Measurements from ENCODE around the gene RNASEH2C.
A peak's percentile ranks its signal among the peaks of the same experiment; 100 is the strongest.
"Not testable (repeated sequence)": the region's sequence is repeated elsewhere in the genome, so short reads cannot be mapped to it uniquely, and the experiment has no call there.

RNASEH2C gene

GRCh38 chr11:65720211-65720934 lies at the start of gene RNASEH2C:
Gene RNASEH2C (minus strand): TSS chr11:65720798. CDS start chr11:65720758, 40 bp downstream.
- Histone ChIP-seq H3K9me3 (ENCODE audit: control insufficient read depth in 5 of 5, low read length in 5 of 5) (no peaks in the 10 kb centered on the region), H3K4me3 (ENCODE audit: low read depth in 1 of 5, low read length in 5 of 5) (peak within 1 kb of the TSS; percentile 68 to 92 (median 83)), H3K27ac (ENCODE audit: low read depth, low read length) (peak within 1 kb of the TSS; percentile 75), H3K27me3 (ENCODE audit: control insufficient read depth in 5 of 5, insufficient read depth in 4 of 5, low read length in 5 of 5) (no peaks in the 10 kb centered on the region), H3K36me3 (ENCODE audit: control insufficient read depth in 5 of 5, insufficient read depth in 5 of 5, low read length in 5 of 5) (peaks cover 0 to 41% (median 37%) of the 10 kb centered on the region in 5 donors), H3K4me1 (ENCODE audit: control insufficient read depth in 5 of 5, insufficient read depth in 5 of 5, low read length in 5 of 5) (peaks cover 9 to 29% (median 18%) of the 10 kb centered on the region in 5 donors), H3K9ac (ENCODE audit: low read length in 5 of 5) (peak within 1 kb of the TSS; percentile 66 to 95 (median 87))

GRCh38 chr11:65767806-65768205 lies 47.2 kb upstream of the RNASEH2C start:
- not testable (repeated sequence) for H3K36me3 ChIP-seq (ENCODE audit: control insufficient read depth in 5 of 5, insufficient read depth in 5 of 5, low read length in 5 of 5); H3K27me3 ChIP-seq (ENCODE audit: control insufficient read depth in 5 of 5, insufficient read depth in 4 of 5, low read length in 5 of 5); H3K9me3 ChIP-seq (ENCODE audit: control insufficient read depth in 5 of 5, low read length in 5 of 5); H3K27ac ChIP-seq (ENCODE audit: low read depth, low read length); H3K4me3 ChIP-seq (ENCODE audit: low read depth in 1 of 5, low read length in 5 of 5); H3K4me1 ChIP-seq (ENCODE audit: control insufficient read depth in 5 of 5, insufficient read depth in 5 of 5, low read length in 5 of 5); H3K9ac ChIP-seq (ENCODE audit: low read length in 5 of 5)

GRCh38 chr11:65767406-65767805 lies 46.8 kb upstream of the RNASEH2C start:
- Histone ChIP-seq H3K27ac (ENCODE audit: low read depth, low read length) (no peak overlapping the region), H3K4me1 (ENCODE audit: control insufficient read depth in 5 of 5, insufficient read depth in 5 of 5, low read length in 5 of 5) (peaks cover 0 to 10% (median 5%) of the 10 kb centered on the region in 5 donors), H3K36me3 (ENCODE audit: control insufficient read depth in 5 of 5, insufficient read depth in 5 of 5, low read length in 5 of 5) (no peaks in the 10 kb centered on the region), H3K27me3 (ENCODE audit: control insufficient read depth in 5 of 5, insufficient read depth in 4 of 5, low read length in 5 of 5) (no peaks in the 10 kb centered on the region), H3K9ac (ENCODE audit: low read length in 5 of 5) (no peak overlapping the region), H3K9me3 (ENCODE audit: control insufficient read depth in 5 of 5, low read length in 5 of 5) (no peaks in the 10 kb centered on the region), H3K4me3 (ENCODE audit: low read depth in 1 of 5, low read length in 5 of 5) (no peak overlapping the region)

GRCh38 chr11:65766535-65766934 lies 45.9 kb upstream of the RNASEH2C start:
- H3K36me3 ChIP-seq (ENCODE audit: control insufficient read depth in 5 of 5, insufficient read depth in 5 of 5, low read length in 5 of 5) = no peaks in the 10 kb centered on the region
- H3K4me3 ChIP-seq (ENCODE audit: low read depth in 1 of 5, low read length in 5 of 5) = no peak overlapping the region
- no peak overlapping the region for H3K27ac ChIP-seq (ENCODE audit: low read depth, low read length)
- H3K9me3 ChIP-seq (ENCODE audit: control insufficient read depth in 5 of 5, low read length in 5 of 5) = no peaks in the 10 kb centered on the region
- peaks cover 0 to 9% (median 5%) of the 10 kb centered on the region in 5 donors for H3K4me1 ChIP-seq (ENCODE audit: control insufficient read depth in 5 of 5, insufficient read depth in 5 of 5, low read length in 5 of 5)
- H3K9ac ChIP-seq (ENCODE audit: low read length in 5 of 5) = no peak overlapping the region
- no peaks in the 10 kb centered on the region for H3K27me3 ChIP-seq (ENCODE audit: control insufficient read depth in 5 of 5, insufficient read depth in 4 of 5, low read length in 5 of 5)

- Histone ChIP-seq H3K27me3 (ENCODE audit: control insufficient read depth in 5 of 5, insufficient read depth in 4 of 5, low read length in 5 of 5) (no peaks in the 10 kb centered on the region), H3K4me1 (ENCODE audit: control insufficient read depth in 5 of 5, insufficient read depth in 5 of 5, low read length in 5 of 5) (peaks cover 0 to 3% (median 0%) of the 10 kb centered on the region in 5 donors), H3K27ac (ENCODE audit: low read depth, low read length) (no peak overlapping the region), H3K9me3 (ENCODE audit: control insufficient read depth in 5 of 5, low read length in 5 of 5) (no peaks in the 10 kb centered on the region), H3K9ac (ENCODE audit: low read length in 5 of 5) (no peak overlapping the region), H3K4me3 (ENCODE audit: low read depth in 1 of 5, low read length in 5 of 5) (no peak overlapping the region), H3K36me3 (ENCODE audit: control insufficient read depth in 5 of 5, insufficient read depth in 5 of 5, low read length in 5 of 5) (no peaks in the 10 kb centered on the region)
Observed at GRCh38 chr11:65764434-65764833, 43.8 kb upstream of the RNASEH2C start.

- H3K4me3 ChIP-seq (ENCODE audit: low read depth in 1 of 5, low read length in 5 of 5); H3K4me1 ChIP-seq (ENCODE audit: control insufficient read depth in 5 of 5, insufficient read depth in 5 of 5, low read length in 5 of 5); H3K9ac ChIP-seq (ENCODE audit: low read length in 5 of 5); H3K27me3 ChIP-seq (ENCODE audit: control insufficient read depth in 5 of 5, insufficient read depth in 4 of 5, low read length in 5 of 5); H3K36me3 ChIP-seq (ENCODE audit: control insufficient read depth in 5 of 5, insufficient read depth in 5 of 5, low read length in 5 of 5); H3K27ac ChIP-seq (ENCODE audit: low read depth, low read length); H3K9me3 ChIP-seq (ENCODE audit: control insufficient read depth in 5 of 5, low read length in 5 of 5): not testable (repeated sequence)
Observed at GRCh38 chr11:65762816-65763215, 42.2 kb upstream of the RNASEH2C start.

GRCh38 chr11:65762169-65762568 lies 41.6 kb upstream of the RNASEH2C start:
- H3K9ac ChIP-seq (ENCODE audit: low read length in 5 of 5); H3K4me3 ChIP-seq (ENCODE audit: low read depth in 1 of 5, low read length in 5 of 5); H3K27ac ChIP-seq (ENCODE audit: low read depth, low read length); H3K9me3 ChIP-seq (ENCODE audit: control insufficient read depth in 5 of 5, low read length in 5 of 5); H3K4me1 ChIP-seq (ENCODE audit: control insufficient read depth in 5 of 5, insufficient read depth in 5 of 5, low read length in 5 of 5); H3K27me3 ChIP-seq (ENCODE audit: control insufficient read depth in 5 of 5, insufficient read depth in 4 of 5, low read length in 5 of 5); H3K36me3 ChIP-seq (ENCODE audit: control insufficient read depth in 5 of 5, insufficient read depth in 5 of 5, low read length in 5 of 5): not testable (repeated sequence)

GRCh38 chr11:65745049-65745448 lies 24.5 kb upstream of the RNASEH2C start:
- Histone ChIP-seq H3K9ac (ENCODE audit: low read length in 5 of 5) (no peak overlapping the region), H3K27ac (ENCODE audit: low read depth, low read length) (no peak overlapping the region)

GRCh38 chr11:65744699-65745042 lies 24.1 kb upstream of the RNASEH2C start:
- Histone ChIP-seq H3K36me3 (ENCODE audit: control insufficient read depth in 5 of 5, insufficient read depth in 5 of 5, low read length in 5 of 5) (no peaks in the 10 kb centered on the region), H3K27ac (ENCODE audit: low read depth, low read length) (no peak overlapping the region), H3K9ac (ENCODE audit: low read length in 5 of 5) (no peak overlapping the region), H3K4me3 (ENCODE audit: low read depth in 1 of 5, low read length in 5 of 5) (no peak overlapping the region), H3K27me3 (ENCODE audit: control insufficient read depth in 5 of 5, insufficient read depth in 4 of 5, low read length in 5 of 5) (peaks cover 0 to 8% (median 3%) of the 10 kb centered on the region in 5 donors), H3K4me1 (ENCODE audit: control insufficient read depth in 5 of 5, insufficient read depth in 5 of 5, low read length in 5 of 5) (peaks cover 0 to 5% (median 0%) of the 10 kb centered on the region in 5 donors), H3K9me3 (ENCODE audit: control insufficient read depth in 5 of 5, low read length in 5 of 5) (no peaks in the 10 kb centered on the region)

More at GRCh38 chr11:65745049-65745448, 24.5 kb upstream of the RNASEH2C start:
- H3K9me3 ChIP-seq (ENCODE audit: control insufficient read depth in 5 of 5, low read length in 5 of 5) = no peaks in the 10 kb centered on the region
- no peaks in the 10 kb centered on the region for H3K36me3 ChIP-seq (ENCODE audit: control insufficient read depth in 5 of 5, insufficient read depth in 5 of 5, low read length in 5 of 5)
- peaks cover 0 to 8% (median 3%) of the 10 kb centered on the region in 5 donors for H3K27me3 ChIP-seq (ENCODE audit: control insufficient read depth in 5 of 5, insufficient read depth in 4 of 5, low read length in 5 of 5)
- H3K4me3 ChIP-seq (ENCODE audit: low read depth in 1 of 5, low read length in 5 of 5) = no peak overlapping the region
- H3K4me1 ChIP-seq (ENCODE audit: control insufficient read depth in 5 of 5, insufficient read depth in 5 of 5, low read length in 5 of 5) = peaks cover 0 to 5% (median 0%) of the 10 kb centered on the region in 5 donors

GRCh38 chr11:65744026-65744698 lies 23.6 kb upstream of the RNASEH2C start:
- H3K9me3 ChIP-seq (ENCODE audit: control insufficient read depth in 5 of 5, low read length in 5 of 5) = no peaks in the 10 kb centered on the region
- no peaks in the 10 kb centered on the region for H3K36me3 ChIP-seq (ENCODE audit: control insufficient read depth in 5 of 5, insufficient read depth in 5 of 5, low read length in 5 of 5)
- no peak overlapping the region for H3K27ac ChIP-seq (ENCODE audit: low read depth, low read length)
- H3K4me3 ChIP-seq (ENCODE audit: low read depth in 1 of 5, low read length in 5 of 5) = no peak overlapping the region
- H3K9ac ChIP-seq (ENCODE audit: low read length in 5 of 5) = no peak overlapping the region
- H3K27me3 ChIP-seq (ENCODE audit: control insufficient read depth in 5 of 5, insufficient read depth in 4 of 5, low read length in 5 of 5) = peaks cover 0 to 8% (median 3%) of the 10 kb centered on the region in 5 donors
- peaks cover 0 to 5% (median 0%) of the 10 kb centered on the region in 5 donors for H3K4me1 ChIP-seq (ENCODE audit: control insufficient read depth in 5 of 5, insufficient read depth in 5 of 5, low read length in 5 of 5)
